Lung (tissue), 12 donors: Measurements from ENCODE around the gene PHETA1. TPM values are rescaled to one million over a fixed set of nuclear protein-coding genes. Genes with fewer than 3 reads are reported as not detected.

Experiments used
- ATAC-seq: fragments of 200-7000 bp; cut with Tn5 transposase; one replicate; pipeline ENCODE4 v1.9.1; 2020; ENCODE audit warnings: moderate number of reproducible peaks; ENCODE audit not compliant: insufficient read depth, low FRiP score
- DNase-seq, 3 donors: peaks; one replicate each; pipeline ENCODE4 v3.0.0-alpha.2; 2013 to 2017
- H3K27ac ChIP-seq, 2 donors: one replicate each; pipeline ENCODE4 v1.5.1; 2013; ENCODE audit warnings: mild to moderate bottlenecking in 2 of 2, moderate library complexity in 2 of 2, control low read depth in 1 of 2, inconsistent platforms in 1 of 2, low read depth in 1 of 2, low read length in 1 of 2
- H3K27me3 ChIP-seq, 3 donors: one replicate each; pipeline ENCODE4 v1.5.1; 2013; ENCODE audit warnings: low read length in 2 of 3; ENCODE audit not compliant: control insufficient read depth in 3 of 3, insufficient read depth in 3 of 3
- H3K36me3 ChIP-seq, 4 donors: one replicate each; pipeline ENCODE4 v1.5.1; 2013; ENCODE audit warnings: low read length in 4 of 4, mild to moderate bottlenecking in 1 of 4, moderate library complexity in 1 of 4; ENCODE audit not compliant: control insufficient read depth in 4 of 4, insufficient read depth in 4 of 4
- H3K4me1 ChIP-seq, 5 donors: one replicate each; pipeline ENCODE4 v1.5.1; 2013; ENCODE audit warnings: low read length in 5 of 5, mild to moderate bottlenecking in 2 of 5, moderate library complexity in 1 of 5; ENCODE audit not compliant: control insufficient read depth in 5 of 5, insufficient read depth in 5 of 5
- H3K4me3 ChIP-seq: one replicate; pipeline ENCODE4 v1.5.1; 2013; ENCODE audit warnings: mild to moderate bottlenecking, control low read depth, moderate library complexity
- H3K9ac ChIP-seq, 2 donors: one replicate each; pipeline ENCODE4 v1.5.1; 2013; ENCODE audit warnings: low read length in 2 of 2, control low read depth in 1 of 2; ENCODE audit not compliant: insufficient read depth in 1 of 2
- H3K9me3 ChIP-seq, 4 donors: one replicate each; pipeline ENCODE4 v1.5.1; 2013; ENCODE audit warnings: low read length in 3 of 4, mild to moderate bottlenecking in 1 of 4, moderate library complexity in 1 of 4; ENCODE audit not compliant: control insufficient read depth in 4 of 4, insufficient read depth in 3 of 4
- CTCF ChIP-seq: IDR thresholded peaks from 2 replicates; pipeline ENCODE4 v1.5.1; 2012; ENCODE audit warnings: mild to moderate bottlenecking; ENCODE audit errors: control extremely low read depth, extremely low read depth
- WGBS, 2 donors: extraction: QIAGEN DNeasy Blood & Tissue Kit; methylation state at CpG; one replicate each; pipeline ENCODE4 v1.1.7; 2013; 5-methylcytosine and 5-hydroxymethylcytosine counted together
- polyA plus RNA-seq, 2 donors: library from polyadenylated mRNA; stranded (reverse); fragments of 200-250 nt; gene quantifications; one replicate each; pipeline ENCODE4 v1.2.1, GENCODE V29; 2013
- total RNA-seq, 2 donors: library from RNA; depleted of rRNA in 1 of 2; stranded (reverse); fragments of >200 nt in 1 of 2; gene quantifications; one replicate each; pipeline ENCODE4 v1.2.1, GENCODE V29; 2014 to 2021
- donor health status: control.
- donor health status: control.
- donor health status: Bipolar disorder and iron deficiency.
- donor health status: healthy.
- donor health status: DM: yes; HTN: yes; CAD: no.

Gene PHETA1
- total and polyA plus RNA-seq, 4 donors = 3.1 to 15.4 (median 13.2) TPM

GRCh38 chr12:111359231-111359913 is 9.5 kb downstream of the PHETA1 start:
- no peak for ATAC-seq
- Histone ChIP-seq H3K9me3 (peaks cover 0 to 3% (median 0%) of the 10 kb centered on the region in 4 donors), H3K4me1 (peaks cover 0 to 6% (median 0%) of the 10 kb centered on the region in 5 donors), H3K27me3 (no peaks in the 10 kb centered on the region), H3K9ac (no peak overlapping the region), H3K27ac (no peak overlapping the region), H3K36me3 (peaks cover 0 to 13% (median 8%) of the 10 kb centered on the region in 4 donors), H3K4me3 (no peak overlapping the region)
- DNase-seq = no peak
- WGBS, 2 donors = 33 to 53% methylated on average over 11 of the region's 11 CpGs
- TF ChIP-seq CTCF = no peak

- H3K27me3 ChIP-seq = no peaks in the 10 kb centered on the region
- 77 to 78% methylated on average over 9 of the region's 9 CpGs for WGBS, 2 donors
- H3K27ac ChIP-seq = no peak overlapping the region
- no peak for DNase-seq
- no peak for TF ChIP-seq CTCF
- no peak overlapping the region for H3K4me3 ChIP-seq
- H3K4me1 ChIP-seq = no peaks in the 10 kb centered on the region
- peaks cover 0 to 6% (median 0%) of the 10 kb centered on the region in 4 donors for H3K9me3 ChIP-seq
- no peak overlapping the region for H3K9ac ChIP-seq
- no peaks in the 10 kb centered on the region for H3K36me3 ChIP-seq
- ATAC-seq = no peak
These were observed 13.5 kb downstream of the PHETA1 start for GRCh38 chr12:111355201-111355925.

GRCh38 chr12:111354511-111354910 is 14.4 kb downstream of the PHETA1 start:
- H3K4me1 ChIP-seq = no peaks in the 10 kb centered on the region
- no peak overlapping the region for H3K9ac ChIP-seq
- no peak overlapping the region for H3K27ac ChIP-seq
- H3K9me3 ChIP-seq = peaks cover 0 to 6% (median 0%) of the 10 kb centered on the region in 4 donors
- no peaks in the 10 kb centered on the region for H3K27me3 ChIP-seq
- no peak for TF ChIP-seq CTCF
- DNase-seq (no peak), ATAC-seq (no peak)
- H3K4me3 ChIP-seq = no peak overlapping the region
- no peaks in the 10 kb centered on the region for H3K36me3 ChIP-seq
- WGBS, 2 donors = 94 to 97% methylated on average over 5 of the region's 5 CpGs
